ENCODE data around the gene CHID1.
A peak's percentile ranks its signal among the peaks of the same experiment; 100 is the strongest.

The CHID1 gene

GRCh38 chr11:845872-846495, 64.6 kb downstream of the CHID1 start:
- no peak for DNase-seq

DNA sequence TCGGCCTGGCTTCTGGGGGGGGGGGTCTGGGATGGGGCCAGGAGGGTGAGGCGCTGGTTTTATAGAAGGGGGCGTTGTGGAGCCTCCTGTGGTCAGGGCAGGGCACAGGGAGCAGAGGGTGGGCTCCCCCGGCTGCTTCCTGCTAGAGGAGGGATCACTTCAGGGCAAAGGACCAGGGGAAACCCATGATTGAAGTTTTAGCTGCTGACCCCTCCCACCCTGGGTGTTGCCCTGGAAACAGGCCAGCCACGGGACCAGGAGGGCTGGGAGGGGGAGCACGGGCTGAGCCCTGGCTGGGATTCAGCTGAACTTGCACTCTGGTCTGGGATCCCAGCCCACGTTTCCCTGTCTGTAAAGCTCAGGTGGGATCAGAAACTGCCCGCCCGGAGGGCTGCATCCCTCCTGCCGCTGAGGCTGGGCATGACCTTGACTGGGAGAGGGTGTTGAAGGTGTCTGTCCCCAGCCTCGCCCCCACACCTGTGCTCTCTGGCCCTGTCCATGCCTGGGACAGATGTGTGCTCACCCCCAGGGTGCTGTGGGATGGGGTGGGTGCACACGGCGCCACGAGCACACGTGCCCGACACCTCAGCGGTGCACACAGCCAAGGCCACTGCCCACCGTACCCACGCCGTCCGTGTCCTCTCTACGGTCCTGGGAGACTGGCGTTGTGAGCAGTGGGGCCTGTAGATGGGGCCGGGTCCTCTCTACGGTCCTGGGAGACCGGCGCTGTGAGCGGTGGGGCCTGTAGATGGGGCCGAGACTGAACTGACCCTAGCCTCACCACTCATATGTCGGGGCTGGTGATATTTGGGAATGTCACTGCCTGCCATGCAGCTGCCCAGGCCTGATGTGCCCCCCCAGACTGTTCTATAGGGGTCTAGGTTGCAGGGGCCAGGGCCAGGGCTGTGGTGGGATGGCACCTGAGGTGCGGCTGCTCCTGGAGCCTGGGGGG, 65.6 kb downstream of the CHID1 start:
- no peak for DNase-seq

DNA sequence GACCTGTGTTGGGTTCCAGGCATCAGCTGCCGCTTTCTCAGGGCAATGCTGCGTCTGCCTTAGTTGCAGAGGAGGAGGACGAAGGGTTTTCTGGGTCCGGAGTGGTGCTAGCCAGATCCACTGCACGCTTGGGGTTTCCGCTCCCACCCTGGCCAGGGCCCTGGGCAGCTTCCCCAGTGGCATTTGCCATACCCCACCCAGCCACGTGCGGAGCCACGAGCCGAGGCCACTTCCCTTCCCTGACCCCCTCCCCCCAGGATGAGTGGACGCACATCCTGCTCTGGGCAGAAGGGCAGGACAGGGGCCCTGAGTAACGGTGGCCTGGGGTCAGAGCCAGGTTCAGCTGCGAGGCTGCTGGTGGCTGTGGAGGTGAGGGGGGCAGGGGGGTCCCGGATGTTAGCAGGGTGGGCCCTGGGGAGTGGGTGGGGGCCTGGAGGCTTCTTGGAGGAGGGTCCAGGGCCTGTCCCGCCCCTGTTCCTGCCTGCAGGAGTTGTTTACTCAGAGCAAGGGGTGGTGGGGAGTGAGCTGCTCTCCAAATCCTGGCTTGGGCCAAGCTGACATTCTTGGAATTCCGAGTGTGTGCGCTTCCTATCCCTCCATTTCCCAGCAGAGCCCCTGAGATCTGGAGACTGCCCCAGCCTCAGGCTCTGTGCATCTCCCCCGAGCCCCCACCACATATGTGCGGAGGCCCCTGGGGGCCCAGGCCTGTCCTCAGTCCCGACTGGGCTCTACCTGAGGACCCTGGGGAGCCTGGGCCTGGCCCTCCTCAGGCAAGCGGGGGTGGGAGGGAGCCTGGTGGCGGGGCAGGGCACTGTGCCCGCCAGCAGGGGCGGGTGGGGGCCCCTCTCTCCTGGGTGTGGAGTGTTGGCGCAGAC, 66.6 kb downstream of the CHID1 start:
- DNase-seq: no peak

DNA sequence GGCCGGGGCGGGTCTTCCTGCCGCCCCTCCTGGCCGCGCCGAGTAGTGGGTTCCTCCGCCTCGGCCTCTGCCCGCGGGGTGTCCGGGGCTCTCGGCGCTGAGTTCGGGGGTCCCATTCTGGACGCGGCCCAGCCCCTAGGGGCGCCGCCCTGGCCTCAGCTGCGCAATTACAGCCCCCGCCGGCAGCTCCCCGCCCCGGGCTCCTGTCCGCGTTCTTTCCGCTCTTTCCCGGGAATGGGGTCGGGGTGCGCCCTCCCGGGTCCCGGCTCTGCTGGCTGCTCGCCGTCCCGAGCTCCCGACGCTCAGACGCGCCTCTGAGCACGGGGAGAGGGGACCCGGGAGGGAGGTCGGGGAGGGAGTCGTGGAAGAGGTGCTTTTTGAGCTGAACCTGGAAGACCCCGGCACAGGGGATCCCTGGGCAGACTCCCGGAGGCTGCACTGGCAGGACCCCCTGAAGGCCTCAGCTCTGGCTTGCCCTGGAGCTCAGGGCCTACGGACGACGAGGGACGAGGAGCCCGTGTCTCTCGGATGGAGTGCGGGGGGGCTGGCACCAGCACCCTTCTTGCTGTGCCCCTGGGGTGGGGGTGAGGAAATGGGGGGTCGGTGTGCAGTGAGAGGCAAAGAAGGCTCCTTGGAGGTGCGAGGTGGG, 67.4 kb downstream of the CHID1 start:
- no peak for DNase-seq

DNA sequence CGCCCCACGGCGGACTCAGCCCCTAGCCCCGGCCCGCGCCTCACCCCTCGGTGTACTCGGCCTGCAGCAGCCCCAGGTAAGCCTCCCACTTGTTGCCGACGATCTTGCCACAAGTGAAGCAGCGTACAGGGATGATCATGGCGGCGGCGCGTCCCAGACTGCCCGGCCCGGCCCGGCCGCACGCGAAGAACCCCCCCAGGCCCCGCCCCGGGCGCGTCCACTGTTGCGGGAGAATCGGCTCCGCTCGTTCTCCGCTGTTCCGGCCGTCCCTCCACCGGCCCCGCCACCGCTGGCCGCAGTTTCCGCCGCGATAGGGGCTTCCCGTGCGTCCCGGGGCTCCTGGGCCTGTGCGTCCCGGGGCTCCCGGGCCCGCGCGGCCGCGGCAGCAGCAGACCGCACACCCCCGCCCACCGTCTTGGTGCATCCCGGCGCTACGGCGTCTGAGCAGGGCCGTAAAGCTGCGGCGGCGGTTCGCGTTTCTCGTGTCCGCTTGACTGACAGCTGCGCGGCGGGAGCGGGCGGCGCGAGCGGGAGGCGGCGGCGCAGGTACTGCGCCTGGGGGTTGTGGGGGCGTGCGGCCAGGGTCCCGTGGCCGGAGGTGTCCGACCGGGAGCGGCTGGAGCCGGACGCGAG, 68.1 kb downstream of the CHID1 start, which contains the start of the genes POLR2L and TSPAN4:
TSS of gene POLR2L (minus strand) at position 160 of the 633 bp plus-strand sequence. CDS start at position 139, 21 bp downstream.
TSS of gene TSPAN4 (plus strand) at position 483 of the 633 bp plus-strand sequence. CDS start 7,453 bp downstream, outside the sequence.
- DNase-seq: peak; percentile 82

DNA sequence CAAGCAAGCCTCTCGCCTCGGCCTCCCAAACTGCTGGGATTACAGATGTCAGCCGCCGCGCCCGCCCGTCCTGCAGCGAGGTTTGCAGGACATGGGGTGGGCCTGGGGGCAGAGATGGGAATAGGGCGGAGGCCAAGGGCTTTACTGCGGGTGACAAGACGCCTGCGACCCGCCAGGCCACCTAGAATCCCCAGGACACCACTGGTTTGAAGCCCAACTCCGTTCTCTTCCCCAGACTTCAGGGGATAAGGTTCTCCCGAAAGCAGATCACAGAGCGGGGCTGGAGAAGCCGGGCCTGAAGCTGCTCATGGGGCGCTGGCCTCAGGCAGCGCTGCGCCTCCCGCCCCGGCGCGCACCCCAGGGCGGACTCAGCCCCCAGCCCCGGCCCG, 68.6 kb downstream of the CHID1 start:
- no peak for DNase-seq

DNA sequence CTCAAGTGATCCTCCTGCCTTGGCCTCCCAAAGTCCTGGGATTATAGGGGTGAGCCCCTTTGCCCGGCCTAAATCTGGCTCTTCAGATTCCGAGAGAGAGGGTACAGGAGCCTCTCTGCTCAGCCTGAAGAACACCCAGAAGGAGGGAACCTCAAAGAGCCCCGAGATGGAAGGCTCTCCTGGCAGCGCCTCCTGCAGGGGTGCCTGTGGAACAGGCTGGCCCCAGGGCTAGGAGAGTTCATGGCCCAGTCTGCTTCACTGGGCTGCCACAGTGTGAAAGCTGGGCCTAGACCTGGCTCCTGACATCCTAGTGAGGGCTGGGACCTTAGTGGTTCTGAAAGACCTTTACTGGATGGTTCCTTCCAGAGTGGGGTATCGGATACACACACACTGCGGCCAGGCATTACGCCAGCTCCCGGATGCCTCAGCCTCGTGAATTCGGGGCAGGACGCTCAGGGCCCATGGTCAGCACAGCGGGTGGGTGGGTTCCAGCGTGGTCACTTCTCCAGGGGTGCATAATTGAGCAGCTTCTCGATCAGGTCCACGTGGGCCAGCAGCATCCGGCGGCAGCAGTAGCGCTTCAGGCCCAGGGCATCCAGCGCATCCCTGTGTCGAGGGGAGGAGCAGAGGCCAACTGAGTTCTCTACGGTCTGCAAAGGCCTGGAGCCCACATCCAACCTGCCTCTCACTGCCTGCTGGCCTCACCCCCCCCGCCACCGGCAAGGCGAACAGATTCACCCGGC, 70.6 kb downstream of the CHID1 start:
- no peak for DNase-seq

GRCh38 chr11:839280-839623, 71.4 kb downstream of the CHID1 start:
- DNase-seq: no peak

DNA sequence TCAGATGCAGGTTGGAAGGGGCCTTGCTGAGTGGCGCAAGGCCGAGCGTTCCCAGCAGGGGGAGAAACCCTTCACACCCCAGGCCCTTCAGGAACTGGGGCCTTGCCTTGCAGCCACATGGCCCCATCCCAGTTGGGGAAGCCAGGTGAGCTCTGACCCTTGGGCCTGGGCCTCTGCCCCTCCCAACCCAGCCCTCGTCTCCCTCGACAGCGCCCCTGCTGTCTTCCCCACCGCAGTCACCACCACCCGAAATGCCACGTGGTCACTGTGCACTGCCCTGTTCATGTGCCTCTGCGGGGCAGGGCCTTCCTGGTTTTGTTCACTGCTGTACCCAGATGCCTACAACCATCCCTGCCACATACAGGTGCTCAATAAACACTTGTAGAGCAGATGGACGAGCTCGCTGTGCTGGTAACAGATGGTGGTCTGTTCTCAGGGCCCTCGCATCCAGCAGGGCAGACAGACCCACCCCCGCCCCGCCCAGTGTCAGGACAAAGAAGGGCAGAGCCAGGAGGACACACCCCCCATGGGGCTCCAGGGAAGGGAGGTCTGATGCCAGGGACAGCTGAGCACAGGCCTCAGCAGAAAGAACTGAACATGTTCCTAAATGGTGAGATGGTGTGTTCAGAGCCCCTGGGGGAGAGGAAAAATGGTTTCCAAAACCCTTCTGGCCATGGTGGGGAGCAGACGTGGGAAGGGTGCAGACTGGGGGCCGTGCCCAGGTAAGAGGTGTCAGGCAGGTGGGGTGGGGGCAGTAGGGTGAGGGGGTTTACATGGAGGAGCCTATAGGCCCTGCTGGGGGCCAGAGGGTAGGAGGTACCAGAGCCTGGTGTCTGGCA, 72.0 kb downstream of the CHID1 start:
- DNase-seq: no peak

GRCh38 chr11:837990-838307, 72.7 kb downstream of the CHID1 start:
- no peak for DNase-seq

DNA sequence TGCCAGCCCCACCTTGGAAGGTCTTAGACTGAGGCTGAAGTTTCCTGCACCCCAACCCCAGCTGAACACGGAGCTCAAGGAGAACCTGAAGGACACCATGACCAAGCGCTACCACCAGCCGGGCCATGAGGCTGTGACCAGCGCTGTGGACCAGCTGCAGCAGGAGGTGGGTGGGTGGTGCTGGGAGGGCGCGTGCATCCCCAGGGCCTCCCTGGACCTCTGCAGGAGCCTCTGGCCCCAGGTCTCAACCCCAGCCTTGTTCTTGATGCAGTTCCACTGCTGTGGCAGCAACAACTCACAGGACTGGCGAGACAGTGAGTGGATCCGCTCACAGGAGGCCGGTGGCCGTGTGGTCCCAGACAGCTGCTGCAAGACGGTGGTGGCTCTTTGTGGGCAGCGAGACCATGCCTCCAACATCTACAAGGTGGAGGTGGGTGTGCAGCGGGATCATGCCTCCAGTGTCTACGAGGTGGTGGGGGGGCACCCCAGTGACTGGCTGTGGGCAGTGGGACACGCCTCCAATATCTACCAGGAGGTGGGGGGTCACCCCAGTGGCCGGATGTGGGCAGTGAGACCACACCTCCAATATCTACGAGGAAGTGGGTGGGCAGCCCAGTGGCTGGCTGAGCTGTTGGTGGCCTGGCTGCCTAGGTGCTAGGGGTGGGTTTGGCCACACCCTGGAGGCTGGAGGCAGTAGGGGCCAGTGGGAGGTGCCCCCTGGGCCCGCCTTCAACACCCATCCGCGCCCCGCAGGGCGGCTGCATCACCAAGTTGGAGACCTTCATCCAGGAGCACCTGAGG, 73.2 kb downstream of the CHID1 start:
- no peak for DNase-seq

GRCh38 chr11:836700-837099, 73.9 kb downstream of the CHID1 start:
- no peak for DNase-seq

GRCh38 chr11:836274-836673, 74.3 kb downstream of the CHID1 start:
- no peak for DNase-seq

DNA sequence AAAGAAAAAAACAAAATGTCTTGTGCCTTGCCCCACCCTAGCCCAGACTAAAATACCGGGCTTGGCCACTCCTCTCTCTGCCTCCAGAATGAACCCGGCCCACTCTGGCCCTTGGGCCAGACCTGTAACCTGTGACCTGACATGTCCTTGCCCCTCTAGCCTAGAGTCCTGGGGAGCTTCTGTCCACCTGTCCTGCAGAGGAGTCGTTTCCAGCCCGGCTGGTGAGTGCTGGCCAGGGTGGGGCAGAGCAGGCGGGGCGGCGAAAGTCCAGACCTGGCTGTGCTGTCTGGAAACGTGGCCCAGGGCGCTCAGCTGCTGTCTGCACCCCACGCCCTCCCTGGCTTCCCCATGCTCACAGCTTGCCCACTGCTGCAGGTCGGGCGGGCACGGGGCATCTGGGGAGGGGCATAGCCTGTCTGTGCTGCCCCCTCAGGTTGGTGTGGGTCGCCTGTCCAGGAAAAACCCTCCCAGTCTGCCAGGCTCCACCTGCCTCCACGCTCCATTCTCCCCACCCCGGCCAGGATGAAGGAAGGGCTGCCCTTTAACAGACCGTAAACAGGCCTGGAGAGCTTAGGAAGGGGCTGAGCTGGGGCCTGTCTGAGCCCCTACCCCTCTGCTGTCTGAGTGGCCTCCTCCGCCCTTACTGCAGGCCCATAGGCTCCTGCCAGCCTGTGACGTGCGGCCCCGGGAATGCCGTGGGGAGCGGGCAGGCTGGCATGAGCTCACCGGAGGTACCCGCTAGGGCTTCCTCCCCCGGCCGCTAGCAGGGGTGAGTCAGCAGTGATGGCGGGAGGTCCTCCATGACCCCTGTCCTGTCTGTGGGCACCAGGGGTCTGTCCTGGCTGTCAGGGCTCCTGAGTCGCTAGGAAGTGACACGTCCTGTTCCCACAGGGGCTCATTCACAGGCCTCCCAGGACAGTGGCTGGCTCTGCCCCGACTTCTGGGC, 76.0 kb downstream of the CHID1 start:
- no peak for DNase-seq

DNA sequence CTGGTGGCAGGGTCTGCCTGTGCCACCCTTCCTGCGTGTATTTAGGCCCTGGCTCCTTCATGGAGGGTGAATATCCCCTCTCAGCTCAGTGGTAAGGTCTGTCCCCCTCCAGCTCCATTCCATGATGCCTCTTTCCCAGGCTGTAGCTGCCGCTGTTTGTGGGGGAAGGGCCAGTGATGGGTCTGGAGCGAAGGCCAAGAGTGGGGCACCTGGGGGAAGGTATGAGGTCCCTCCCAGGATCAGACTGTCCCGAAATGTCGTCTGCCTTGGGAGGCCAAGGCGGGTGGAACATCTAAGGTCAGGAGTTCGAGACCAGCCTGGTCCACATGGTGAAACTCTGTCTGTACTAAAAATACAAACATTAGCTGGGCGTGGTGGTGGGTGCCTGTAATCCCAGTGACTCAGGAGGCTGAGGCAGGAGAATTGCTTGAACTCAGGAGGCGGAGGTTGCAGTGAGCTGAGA, 76.7 kb downstream of the CHID1 start:
- no peak for DNase-seq

DNA sequence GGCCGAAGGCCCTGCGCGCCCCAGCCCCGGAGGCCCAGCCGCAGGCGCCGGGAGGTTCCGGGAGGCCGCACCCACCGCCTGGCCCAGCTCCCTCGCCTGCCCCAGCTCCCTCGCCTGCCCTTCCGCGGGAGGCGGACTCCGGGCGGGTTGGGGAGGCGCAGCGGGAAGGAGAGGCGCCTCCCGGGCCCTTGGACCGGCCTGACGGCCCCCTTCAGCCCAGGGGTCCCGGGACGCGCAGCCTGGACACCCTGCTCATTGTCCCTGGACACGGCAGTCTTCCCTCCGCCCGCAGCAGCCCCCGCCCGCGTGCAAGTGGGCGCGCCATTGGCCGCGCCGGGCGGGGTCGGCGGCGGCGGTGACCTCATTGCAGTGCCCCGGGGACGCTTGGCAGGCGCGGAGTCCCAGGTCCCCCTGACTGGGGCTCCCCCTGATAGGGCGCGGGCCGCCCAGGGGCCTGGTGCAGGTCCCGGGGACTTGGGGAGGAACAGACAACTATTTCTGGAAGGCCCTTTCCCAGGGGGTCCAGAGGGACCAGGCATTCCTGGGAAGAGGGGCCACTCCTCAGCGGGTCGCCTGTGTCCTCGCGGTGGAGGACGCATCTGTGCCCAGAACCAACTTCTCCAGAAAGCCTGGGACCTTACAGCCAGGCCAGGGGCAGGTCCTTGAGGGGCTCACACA, 77.4 kb downstream of the CHID1 start:
- no peak for DNase-seq

DNA sequence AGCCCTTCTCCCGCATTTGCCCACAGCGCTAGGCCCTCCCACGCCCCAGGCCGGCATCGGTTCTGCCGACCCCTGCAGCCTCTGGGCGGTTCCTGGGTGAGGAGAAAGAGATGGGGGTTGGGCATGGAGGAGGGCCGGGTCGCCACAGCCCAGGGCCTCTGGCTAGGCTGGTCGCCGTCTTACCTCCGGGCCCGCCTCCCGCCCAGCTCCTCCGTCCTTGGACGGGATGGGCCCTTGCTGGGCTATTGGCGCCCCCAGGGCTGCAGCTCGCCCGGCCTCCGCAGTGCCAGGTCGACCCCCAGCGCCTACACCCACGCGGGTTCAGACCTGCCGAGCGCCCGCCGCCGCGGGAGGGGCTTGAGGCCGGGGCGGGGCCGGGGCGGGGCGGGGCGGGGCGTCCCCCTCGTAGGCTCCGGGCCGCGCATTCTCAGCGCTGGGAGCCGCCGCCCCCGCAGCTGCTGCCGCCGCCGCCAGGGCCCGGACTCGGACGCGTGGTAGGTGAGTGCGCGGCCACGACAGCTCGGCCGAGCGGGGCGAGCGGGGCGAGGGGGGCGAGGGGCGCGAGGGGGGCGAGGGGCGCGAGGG, 78.0 kb downstream of the CHID1 start, which contains the start of gene CD151:
TSS of gene CD151 (plus strand) at position 424 of the 585 bp plus-strand sequence. CDS start 3,118 bp downstream, outside the sequence.
- no peak for DNase-seq

Data from NCI-H1092 (cell line).